Esophagus squamous epithelium (tissue), 4 donors: ENCODE data around the gene SLC41A3.

ENCODE experiments used
- POLR2A ChIP-seq, 4 donors: fragments of 450-650 bp; IDR thresholded peaks; one replicate each; pipeline ENCODE4 v1.6.1; 2017; ENCODE audit warnings: antibody characterized with exemption in 4 of 4, mild to moderate bottlenecking in 4 of 4, moderate library complexity in 3 of 4
- TF ChIP-seq, protein P1 (sequence below), 6 experiments: fragments of 450-650 bp in 4 of 6; fragments of 200-600 bp in 2 of 6; sonication (generic) in 2 of 6; IDR thresholded peaks; one replicate each; pipeline ENCODE4 v1.5.1; 2016 to 2019; ENCODE audit warnings: antibody characterized with exemption in 6 of 6, mild to moderate bottlenecking in 4 of 6, moderate library complexity in 4 of 6

DNA sequence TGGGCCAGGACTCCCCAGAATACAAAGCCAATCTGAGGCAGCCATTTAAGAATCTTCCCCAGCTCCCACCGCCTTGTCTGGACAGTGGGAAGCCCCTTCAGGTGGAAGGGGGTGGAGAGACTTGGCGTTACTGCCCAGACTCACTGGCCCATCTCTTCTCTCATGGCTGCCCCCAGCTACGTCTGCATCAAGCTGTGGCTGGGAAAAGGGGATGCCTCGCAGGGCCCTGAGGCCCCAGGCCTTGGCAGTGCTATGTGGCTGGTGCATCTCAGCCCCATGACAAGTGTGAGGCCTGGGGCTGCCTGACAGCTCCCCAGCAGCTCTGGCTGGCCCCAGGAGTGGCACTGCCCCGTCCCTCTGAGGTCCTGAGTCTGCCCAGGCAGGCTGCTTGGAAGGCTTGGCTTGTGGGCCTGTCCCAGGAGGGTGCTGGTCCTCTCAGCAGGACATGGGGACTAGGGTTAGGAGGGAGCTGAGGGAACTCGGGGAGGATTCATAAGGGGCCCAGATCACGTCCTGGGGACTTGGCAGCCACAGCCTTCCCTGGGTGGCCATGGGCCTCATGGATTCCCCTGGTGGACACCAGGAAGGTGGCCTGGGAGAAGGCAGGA lies 20.2 kb upstream of the SLC41A3 start:
- TF ChIP-seq, protein P1, sequence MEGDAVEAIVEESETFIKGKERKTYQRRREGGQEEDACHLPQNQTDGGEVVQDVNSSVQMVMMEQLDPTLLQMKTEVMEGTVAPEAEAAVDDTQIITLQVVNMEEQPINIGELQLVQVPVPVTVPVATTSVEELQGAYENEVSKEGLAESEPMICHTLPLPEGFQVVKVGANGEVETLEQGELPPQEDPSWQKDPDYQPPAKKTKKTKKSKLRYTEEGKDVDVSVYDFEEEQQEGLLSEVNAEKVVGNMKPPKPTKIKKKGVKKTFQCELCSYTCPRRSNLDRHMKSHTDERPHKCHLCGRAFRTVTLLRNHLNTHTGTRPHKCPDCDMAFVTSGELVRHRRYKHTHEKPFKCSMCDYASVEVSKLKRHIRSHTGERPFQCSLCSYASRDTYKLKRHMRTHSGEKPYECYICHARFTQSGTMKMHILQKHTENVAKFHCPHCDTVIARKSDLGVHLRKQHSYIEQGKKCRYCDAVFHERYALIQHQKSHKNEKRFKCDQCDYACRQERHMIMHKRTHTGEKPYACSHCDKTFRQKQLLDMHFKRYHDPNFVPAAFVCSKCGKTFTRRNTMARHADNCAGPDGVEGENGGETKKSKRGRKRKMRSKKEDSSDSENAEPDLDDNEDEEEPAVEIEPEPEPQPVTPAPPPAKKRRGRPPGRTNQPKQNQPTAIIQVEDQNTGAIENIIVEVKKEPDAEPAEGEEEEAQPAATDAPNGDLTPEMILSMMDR (IDR thresholded peaks at IDR 0.05): no peak
- TF ChIP-seq POLR2A (IDR thresholded peaks at IDR 0.05): no peak
